GM12878 (cell line): Measurements from ENCODE around the gene CADPS. TPM values are rescaled to one million over a fixed set of nuclear protein-coding genes. Genes with fewer than 3 reads are reported as not detected.

Experiments used
- ATAC-seq: fragments of 200-7000 bp; cut with Tn5 transposase; 3 replicates; pipeline ENCODE4 v1.9.1; 2020; ENCODE audit warnings: mild to moderate bottlenecking, moderate library complexity
- BruUV-seq: library from RNA; stranded (reverse); fragments of 400-500 nt; replicated peaks from 2 replicates; lab custom pipeline; 2021; lab: Mats Ljungman, UMichigan
- CTCF ChIA-PET: fragments of 300-600 bp; sonication (Branson Sonifier 250); formaldehyde crosslinking; extraction: SDS; loops from one replicate; lab custom pipeline; 2021; ENCODE audit warnings: inconsistent platforms; lab: Yijun Ruan, JAX
- POLR2A ChIA-PET: fragments of 350-600 bp; formaldehyde crosslinking; extraction: SDS; loops from one replicate; lab custom pipeline; 2021; ENCODE audit warnings: inconsistent platforms; lab: Charles Lee
- RAD21 ChIA-PET: fragments of 300-600 bp; sonication (Branson Sonifier 250); formaldehyde crosslinking; loops from one replicate; lab custom pipeline; 2023; ENCODE audit warnings: antibody characterized with exemption; ENCODE audit not compliant: unreplicated experiment; lab: Charles Lee
- SMC1A ChIA-PET: fragments of 300-600 bp; sonication (Branson Sonifier 250); formaldehyde crosslinking; loops from one replicate; lab custom pipeline; 2023; ENCODE audit not compliant: unreplicated experiment, uncharacterized antibody; lab: Charles Lee
- DNase-seq: peaks from one replicate; pipeline ENCODE4 v3.0.0-alpha.2; 2011; ENCODE audit warnings: low read depth, low spot score
- FAIRE-seq: peaks from 3 replicates; lab custom pipeline; 2011; peaks lifted over from hg19 to GRCh38; lab: Jason Lieb, UNC
- H2AFZ ChIP-seq: 2 replicates; pipeline ENCODE4 v1.6.0; 2011; ENCODE audit warnings: low read depth, low read length, control low read depth; ENCODE audit not compliant: control insufficient read depth
- H3K27ac ChIP-seq: 2 replicates; pipeline ENCODE4 v1.5.1; 2011; ENCODE audit warnings: control low read depth; ENCODE audit not compliant: control insufficient read depth, insufficient read depth
- H3K27me3 ChIP-seq, 2 experiments: replicated peaks in 1 of 2; 2 replicates each; pipeline versions ENCODE4 v1.6.0 to v1.6.1; 2011; ENCODE audit warnings: low read length in 1 of 2; ENCODE audit not compliant: control insufficient read depth in 2 of 2, insufficient read depth in 2 of 2
- H3K36me3 ChIP-seq, 2 experiments: 2 replicates each; pipeline ENCODE4 v1.5.1; 2011; ENCODE audit warnings: low read length in 1 of 2; ENCODE audit not compliant: control insufficient read depth in 2 of 2, insufficient read depth in 2 of 2
- H3K4me1 ChIP-seq: 2 replicates; pipeline ENCODE4 v1.6.1; 2011; ENCODE audit warnings: mild to moderate bottlenecking, low read length, moderate library complexity, mixed read lengths; ENCODE audit not compliant: control insufficient read depth, insufficient read depth
- H3K4me2 ChIP-seq: 2 replicates; pipeline ENCODE4 v1.6.0; 2011; ENCODE audit warnings: control low read depth; ENCODE audit not compliant: control insufficient read depth, insufficient read depth
- H3K4me3 ChIP-seq: fragments of 200-600 bp; sonication (generic); 2 replicates; pipeline ENCODE4 v1.5.1; 2016
- H3K79me2 ChIP-seq: 2 replicates; pipeline ENCODE4 v1.6.0; 2011; ENCODE audit warnings: low read length; ENCODE audit not compliant: control insufficient read depth, insufficient read depth
- H3K9ac ChIP-seq: 2 replicates; pipeline ENCODE4 v1.8.0; 2011; ENCODE audit warnings: low read length, control low read depth, mixed read lengths; ENCODE audit not compliant: control insufficient read depth, insufficient read depth
- H3K9me3 ChIP-seq: replicated peaks from 3 replicates; pipeline ENCODE4 v1.5.1; 2011; ENCODE audit warnings: mild to moderate bottlenecking, low read length; ENCODE audit not compliant: control insufficient read depth, insufficient read depth
- H4K20me1 ChIP-seq: 2 replicates; pipeline ENCODE4 v1.6.0; 2011; ENCODE audit not compliant: control insufficient read depth, insufficient read depth
- GATAD2B ChIP-seq: fragments of 450-650 bp; conservative IDR thresholded peaks from 2 replicates; pipeline ENCODE4 v1.6.1; 2017; ENCODE audit warnings: low read depth, mild to moderate bottlenecking, moderate library complexity
- KDM1A ChIP-seq: fragments of 200-600 bp; sonication (generic); IDR thresholded peaks from 2 replicates; pipeline ENCODE4 v1.6.1; 2016; ENCODE audit warnings: borderline replicate concordance
- RBBP5 ChIP-seq: fragments of 200-600 bp; sonication (generic); conservative IDR thresholded peaks from 2 replicates; pipeline ENCODE4 v1.6.1; 2016
- REST ChIP-seq: IDR thresholded peaks from 2 replicates; pipeline ENCODE4 v1.6.1; 2012; ENCODE audit warnings: mild to moderate bottlenecking, low read depth, low read length
- TAF1 ChIP-seq: IDR thresholded peaks from 2 replicates; pipeline ENCODE4 v1.6.1; 2011; ENCODE audit warnings: mild to moderate bottlenecking, low read depth, low read length, borderline replicate concordance
- USF1 ChIP-seq: IDR thresholded peaks from 2 replicates; pipeline ENCODE4 v1.6.1; 2011; ENCODE audit warnings: borderline replicate concordance, low read depth, mild to moderate bottlenecking, moderate library complexity, mixed read lengths, low read length; ENCODE audit not compliant: insufficient read depth; ENCODE audit errors: extremely low read length
- YY1 ChIP-seq: IDR thresholded peaks from 2 replicates; pipeline ENCODE4 v1.6.1; 2011; ENCODE audit warnings: low read depth, mild to moderate bottlenecking, low read length
- ZBTB33 ChIP-seq: fragments of 450-650 bp; IDR thresholded peaks from 2 replicates; pipeline ENCODE4 v1.6.1; 2017; ENCODE audit warnings: mild to moderate bottlenecking
- WGBS: methylation state at CpG from one replicate; pipeline ENCODE4 v1.1.6; 2016; ENCODE audit warnings: low lambda C conversion rate; ENCODE audit not compliant: insufficient replicate concordance, insufficient coverage; ENCODE audit errors: missing lambda C conversion rate; 5-methylcytosine and 5-hydroxymethylcytosine counted together
- in situ Hi-C: fragments of 300-500 bp; cut with MboI; formaldehyde crosslinking; loops from 9 replicates; pipeline ENCODE4 v1.14.3; 2018; ENCODE audit warnings: mixed read lengths
- intact Hi-C: fragments of 100-400 bp; cut with micrococcal nuclease; formaldehyde crosslinking; loops from one replicate; pipeline ENCODE4 v1.14.2; 2022; ENCODE audit not compliant: unreplicated experiment
- polyA plus RNA-seq, 11 experiments: library from polyadenylated mRNA; depleted of rRNA in 4 of 11; unstranded in 6 of 11; stranded (reverse) in 5 of 11; fragments of >200 nt; fragmentation: Nextera tagmentation in 4 of 11; fragmentation: Illumina TruSeq in 1 of 11; extraction: Ambion mirVana in 4 of 11; extraction: Trizol in 1 of 11; gene quantifications; 1 replicate in 1 of 11; 2 replicates in 10 of 11; pipeline versions ENCODE4 v1.2.1 to v1.2.3, GENCODE V29; 2011 to 2016; ENCODE audit warnings: inconsistent platforms in 2 of 11, missing spikeins in 2 of 11, low read depth in 1 of 11
- total RNA-seq, 4 experiments: library from RNA; depleted of rRNA in 3 of 4; stranded (reverse); fragments of >200 nt in 3 of 4; fragmentation: Illumina TruSeq in 1 of 4; extraction: Trizol in 1 of 4; gene quantifications; 2 replicates each; pipeline versions ENCODE4 v1.2.1 to v1.2.3, GENCODE V29; 2013 to 2021

The CADPS gene
- total and polyA plus RNA-seq, 10 of the 15 experiments (the other 5 are each of a cell fraction or from before 2014, with no cell fraction given) = 0.20 TPM; not detected in 9

GRCh38 chr3:62605413-62606068, 269.7 kb downstream of the CADPS start:
- ChIA-PET SMC1A (interaction anchor here (0.7 to 0.9 kb wide), 3 partner anchors 9 to 395 kb away, joined by 3 to 5 read pairs (median 3); no protein-coding TSS in a partner anchor), POLR2A (interaction anchor here (0.6 kb wide), 1 partner anchor 310 kb away, joined by 3 read pairs; no protein-coding TSS in a partner anchor), RAD21 (no interaction called here), CTCF (interaction anchor here (0.6 to 1.6 kb wide), 3 partner anchors 18 to 733 kb away, joined by 3 to 6 read pairs (median 4); no protein-coding TSS in a partner anchor)
- H4K20me1 ChIP-seq = no peaks in the 10 kb centered on the region
- H3K9me3 ChIP-seq = no peaks in the 10 kb centered on the region
- no peak overlapping the region for H3K4me3 ChIP-seq
- intact Hi-C loops (no loop called here), in situ Hi-C loops (loop anchor here (25.0 kb wide), 1 partner anchor 1207 kb away; the partner anchor contains the start of gene C3orf49)
- no peaks in the 10 kb centered on the region for H3K4me1 ChIP-seq
- no peaks in the 10 kb centered on the region for H3K27me3 ChIP-seq
- H3K36me3 ChIP-seq = no peaks in the 10 kb centered on the region
- ATAC-seq = no peak
- no peak for DNase-seq
- H3K9ac ChIP-seq = no peak overlapping the region
- no TSS peak for BruUV-seq
- H3K4me2 ChIP-seq = no peak overlapping the region
- 4% methylated on average over 3 of the region's 3 CpGs for WGBS
- TF ChIP-seq ZBTB33 = no peak
- TF ChIP-seq KDM1A = no peak
- TF ChIP-seq RBBP5 = no peak
- no peak for TF ChIP-seq TAF1
- no peak for TF ChIP-seq GATAD2B
- no peak for TF ChIP-seq USF1
- TF ChIP-seq REST = no peak
- no peak for TF ChIP-seq YY1
- H3K79me2 ChIP-seq = no peaks in the 10 kb centered on the region
- FAIRE-seq = no peak
- no peak overlapping the region for H2AFZ ChIP-seq
- no peak overlapping the region for H3K27ac ChIP-seq
